Endometrium (tissue), 2 donors: Measurements from ENCODE around the gene FOXG1.
A peak's percentile ranks its signal among the peaks of the same experiment; 100 is the strongest.

Experiments used
- FAIRE-seq: peaks from 2 replicates; lab custom pipeline; 2012; peaks lifted over from hg19 to GRCh38; lab: Jason Lieb, UNC
- donor health status: control.
- donor health status: control.

FOXG1 gene

GRCh38 chr14:28766469-28766955 is at the start of gene FOXG1:
Gene FOXG1, plus strand, starts transcription at chr14:28766787. Its CDS starts 493 bp downstream, at chr14:28767280.
- no peak for FAIRE-seq

- FAIRE-seq = no peak
These were observed 47.5 kb upstream of the FOXG1 start for GRCh38 chr14:28719130-28719529.

GRCh38 chr14:28731358-28731757 is 35.2 kb upstream of the FOXG1 start:
- no peak for FAIRE-seq

- FAIRE-seq = no peak
These were observed 24.3 kb upstream of the FOXG1 start for GRCh38 chr14:28742171-28742846.

GRCh38 chr14:28744126-28744525 is 22.5 kb upstream of the FOXG1 start:
- peak; percentile 4 for FAIRE-seq

- no peak for FAIRE-seq
These were observed 21.4 kb upstream of the FOXG1 start for GRCh38 chr14:28745176-28745575.

- FAIRE-seq = no peak
These were observed 20.3 kb upstream of the FOXG1 start for GRCh38 chr14:28746247-28746646.

- no peak for FAIRE-seq
These were observed 15.0 kb upstream of the FOXG1 start for GRCh38 chr14:28751467-28752058.

- peak; percentile 87 for FAIRE-seq
These were observed 12.2 kb upstream of the FOXG1 start for GRCh38 chr14:28754209-28754985.

- no peak for FAIRE-seq
These were observed 11.3 kb upstream of the FOXG1 start for GRCh38 chr14:28755198-28755815.

- no peak for FAIRE-seq
These were observed 10.7 kb upstream of the FOXG1 start for GRCh38 chr14:28755884-28756268.

GRCh38 chr14:28756269-28756883 is 10.2 kb upstream of the FOXG1 start:
- FAIRE-seq = no peak

GRCh38 chr14:28756884-28757570 is 9.6 kb upstream of the FOXG1 start:
- FAIRE-seq = no peak

GRCh38 chr14:28757786-28758185 is 8.8 kb upstream of the FOXG1 start:
- no peak for FAIRE-seq

GRCh38 chr14:28758253-28758884 is 8.2 kb upstream of the FOXG1 start:
- no peak for FAIRE-seq

GRCh38 chr14:28758885-28759652 is 7.5 kb upstream of the FOXG1 start:
- FAIRE-seq = no peak

- FAIRE-seq = no peak
These were observed 6.8 kb upstream of the FOXG1 start for GRCh38 chr14:28759653-28760313.

- FAIRE-seq = no peak
These were observed 6.1 kb upstream of the FOXG1 start for GRCh38 chr14:28760431-28760996.
